ENCODE data around the gene ACAD8.

DNA sequence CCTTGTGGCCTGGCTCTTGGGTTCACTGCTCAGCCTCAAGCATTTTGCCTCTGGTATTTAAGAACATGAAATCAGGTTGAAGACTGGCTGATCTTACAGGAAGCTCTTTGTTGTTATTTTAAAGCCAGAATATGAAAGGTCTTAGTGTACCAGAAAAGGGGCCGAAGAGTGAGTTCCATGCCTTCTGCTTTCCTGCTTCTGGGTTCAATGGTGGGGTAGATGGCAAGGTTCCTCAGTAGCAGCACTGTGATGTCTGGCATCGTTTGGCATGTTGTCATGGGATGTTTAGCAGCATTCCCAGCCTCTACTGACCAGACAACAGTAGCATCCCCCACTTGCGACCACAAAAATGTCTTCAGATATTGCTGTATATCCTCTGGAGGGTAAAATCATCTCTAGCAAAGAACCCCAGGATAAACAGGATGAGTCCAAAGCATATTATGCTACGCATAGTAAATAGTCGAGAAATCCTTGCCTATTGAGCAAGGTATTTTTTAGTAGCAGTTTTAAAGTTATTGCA lies 26.5 kb upstream of the ACAD8 start:
- TF ChIP-seq TAF1 (IDR thresholded peaks at IDR 0.05; ENCODE audit: low read depth) (no peak), POLR2AphosphoS5 (IDR thresholded peaks at IDR 0.05) (no peak), EZH2 (IDR thresholded peaks at IDR 0.05; ENCODE audit: borderline replicate concordance, insufficient read depth, low read length, poor library complexity, severe bottlenecking) (no peak), SMC3 (conservative IDR thresholded peaks at IDR 0.05; ENCODE audit: poor library complexity) (no peak), EP300 (conservative IDR thresholded peaks at IDR 0.05; ENCODE audit: poor library complexity, severe bottlenecking) (no peak), MXI1 (conservative IDR thresholded peaks at IDR 0.05; ENCODE audit: poor library complexity, severe bottlenecking) (no peak), RAD21 (conservative IDR thresholded peaks at IDR 0.05) (no peak)
- TF ChIP-seq, protein P1, sequence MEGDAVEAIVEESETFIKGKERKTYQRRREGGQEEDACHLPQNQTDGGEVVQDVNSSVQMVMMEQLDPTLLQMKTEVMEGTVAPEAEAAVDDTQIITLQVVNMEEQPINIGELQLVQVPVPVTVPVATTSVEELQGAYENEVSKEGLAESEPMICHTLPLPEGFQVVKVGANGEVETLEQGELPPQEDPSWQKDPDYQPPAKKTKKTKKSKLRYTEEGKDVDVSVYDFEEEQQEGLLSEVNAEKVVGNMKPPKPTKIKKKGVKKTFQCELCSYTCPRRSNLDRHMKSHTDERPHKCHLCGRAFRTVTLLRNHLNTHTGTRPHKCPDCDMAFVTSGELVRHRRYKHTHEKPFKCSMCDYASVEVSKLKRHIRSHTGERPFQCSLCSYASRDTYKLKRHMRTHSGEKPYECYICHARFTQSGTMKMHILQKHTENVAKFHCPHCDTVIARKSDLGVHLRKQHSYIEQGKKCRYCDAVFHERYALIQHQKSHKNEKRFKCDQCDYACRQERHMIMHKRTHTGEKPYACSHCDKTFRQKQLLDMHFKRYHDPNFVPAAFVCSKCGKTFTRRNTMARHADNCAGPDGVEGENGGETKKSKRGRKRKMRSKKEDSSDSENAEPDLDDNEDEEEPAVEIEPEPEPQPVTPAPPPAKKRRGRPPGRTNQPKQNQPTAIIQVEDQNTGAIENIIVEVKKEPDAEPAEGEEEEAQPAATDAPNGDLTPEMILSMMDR (IDR thresholded peaks at IDR 0.05; ENCODE audit: poor library complexity, severe bottlenecking), result no peak
- TF ChIP-seq, protein P2, sequence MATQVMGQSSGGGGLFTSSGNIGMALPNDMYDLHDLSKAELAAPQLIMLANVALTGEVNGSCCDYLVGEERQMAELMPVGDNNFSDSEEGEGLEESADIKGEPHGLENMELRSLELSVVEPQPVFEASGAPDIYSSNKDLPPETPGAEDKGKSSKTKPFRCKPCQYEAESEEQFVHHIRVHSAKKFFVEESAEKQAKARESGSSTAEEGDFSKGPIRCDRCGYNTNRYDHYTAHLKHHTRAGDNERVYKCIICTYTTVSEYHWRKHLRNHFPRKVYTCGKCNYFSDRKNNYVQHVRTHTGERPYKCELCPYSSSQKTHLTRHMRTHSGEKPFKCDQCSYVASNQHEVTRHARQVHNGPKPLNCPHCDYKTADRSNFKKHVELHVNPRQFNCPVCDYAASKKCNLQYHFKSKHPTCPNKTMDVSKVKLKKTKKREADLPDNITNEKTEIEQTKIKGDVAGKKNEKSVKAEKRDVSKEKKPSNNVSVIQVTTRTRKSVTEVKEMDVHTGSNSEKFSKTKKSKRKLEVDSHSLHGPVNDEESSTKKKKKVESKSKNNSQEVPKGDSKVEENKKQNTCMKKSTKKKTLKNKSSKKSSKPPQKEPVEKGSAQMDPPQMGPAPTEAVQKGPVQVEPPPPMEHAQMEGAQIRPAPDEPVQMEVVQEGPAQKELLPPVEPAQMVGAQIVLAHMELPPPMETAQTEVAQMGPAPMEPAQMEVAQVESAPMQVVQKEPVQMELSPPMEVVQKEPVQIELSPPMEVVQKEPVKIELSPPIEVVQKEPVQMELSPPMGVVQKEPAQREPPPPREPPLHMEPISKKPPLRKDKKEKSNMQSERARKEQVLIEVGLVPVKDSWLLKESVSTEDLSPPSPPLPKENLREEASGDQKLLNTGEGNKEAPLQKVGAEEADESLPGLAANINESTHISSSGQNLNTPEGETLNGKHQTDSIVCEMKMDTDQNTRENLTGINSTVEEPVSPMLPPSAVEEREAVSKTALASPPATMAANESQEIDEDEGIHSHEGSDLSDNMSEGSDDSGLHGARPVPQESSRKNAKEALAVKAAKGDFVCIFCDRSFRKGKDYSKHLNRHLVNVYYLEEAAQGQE (IDR thresholded peaks at IDR 0.05; ENCODE audit: borderline replicate concordance), result no peak
